Stimulated activated CD8-positive, alpha-beta memory T cell treated with anti-CD3 and anti-CD28 coated beads, Interleukin-7, amount 100 ng/mL, for 24 hours (primary cell): ENCODE results near the gene MRO.
"Not testable (repeated sequence)": the region's sequence is repeated elsewhere in the genome, so short reads cannot be mapped to it uniquely, and the experiment has no call there.

Experiments
- DNase-seq: peaks from one replicate; pipeline ENCODE4 v3.0.0-alpha.2; 2020; ENCODE audit warnings: low read depth

The MRO gene

DNA sequence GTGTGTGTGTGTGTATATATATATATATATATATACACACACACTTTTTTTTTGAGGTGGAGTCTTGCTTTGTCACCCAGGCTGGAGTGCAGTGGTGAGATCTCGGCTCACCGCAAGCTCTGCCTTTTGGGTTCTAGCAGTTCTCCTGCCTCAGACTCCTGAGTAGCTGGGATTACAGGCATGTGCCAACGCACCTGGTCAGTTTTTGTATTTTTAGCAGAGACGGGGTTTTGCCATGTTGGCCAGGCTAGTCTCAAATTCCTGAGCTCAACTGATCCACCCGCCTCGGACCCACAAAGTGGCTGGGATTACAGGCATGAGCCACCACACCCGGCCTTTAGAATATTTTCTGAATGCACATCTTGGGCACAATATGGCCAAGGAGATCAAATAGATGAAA is 13.7 kb upstream of the MRO start:
- not testable (repeated sequence) for DNase-seq

DNA sequence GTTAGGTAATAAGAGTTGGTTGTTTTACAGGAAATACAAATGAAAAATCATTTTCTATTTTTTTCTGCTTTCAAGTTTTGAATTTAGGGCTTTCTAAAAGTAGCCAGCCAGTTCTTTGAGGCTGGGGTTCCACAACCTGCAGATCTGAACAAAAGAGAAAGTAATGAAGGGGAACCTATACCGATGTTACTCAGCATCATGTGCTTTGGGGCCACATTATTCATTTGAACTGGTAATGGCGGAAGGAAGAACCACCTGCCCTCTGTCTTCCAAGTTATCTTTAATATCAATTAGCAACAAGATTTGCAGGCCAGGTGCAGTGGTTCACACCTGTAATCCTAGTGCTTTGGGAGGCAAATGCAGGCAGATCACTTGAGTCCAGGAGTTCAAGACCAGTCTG is 12.9 kb upstream of the MRO start:
- no peak for DNase-seq

DNA sequence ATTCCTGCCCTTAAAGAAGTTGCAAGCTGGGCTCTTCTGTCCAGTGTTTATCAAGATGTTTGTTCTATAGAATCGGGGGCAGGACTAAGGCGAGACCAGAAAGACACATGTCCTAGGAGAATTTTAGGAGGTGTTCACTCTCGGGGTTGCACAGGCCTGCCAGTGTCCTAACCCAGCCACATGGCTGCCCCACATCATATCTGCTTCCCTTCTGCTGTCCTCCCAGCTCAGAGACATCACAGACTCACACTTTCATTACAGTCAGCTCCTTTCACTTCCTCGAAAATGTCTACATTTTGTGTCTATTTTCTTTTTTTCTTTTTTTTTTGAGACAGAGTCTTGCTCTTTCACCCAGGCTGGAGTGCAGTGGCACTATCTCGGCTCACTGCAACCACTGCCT is 10.7 kb upstream of the MRO start:
- no peak for DNase-seq

DNA sequence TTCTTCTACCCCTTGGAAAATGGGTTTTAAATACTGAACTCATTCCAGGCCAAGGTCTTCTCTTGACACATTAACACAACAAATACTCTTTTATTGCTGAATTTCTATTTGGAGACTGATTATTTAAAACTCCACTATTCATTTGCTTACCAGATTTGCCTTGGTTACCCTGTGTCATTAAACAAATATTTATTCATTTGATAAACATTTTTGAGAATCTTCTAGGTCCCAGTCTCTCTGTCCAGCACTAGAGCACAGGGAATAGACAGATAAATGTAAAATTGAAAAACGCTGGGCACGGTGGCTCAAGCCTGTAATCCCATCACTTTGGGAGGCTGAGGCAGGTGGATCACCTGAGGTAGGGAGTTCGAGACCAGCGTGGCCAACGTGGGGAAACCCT is 9.8 kb upstream of the MRO start:
- no peak for DNase-seq

DNA sequence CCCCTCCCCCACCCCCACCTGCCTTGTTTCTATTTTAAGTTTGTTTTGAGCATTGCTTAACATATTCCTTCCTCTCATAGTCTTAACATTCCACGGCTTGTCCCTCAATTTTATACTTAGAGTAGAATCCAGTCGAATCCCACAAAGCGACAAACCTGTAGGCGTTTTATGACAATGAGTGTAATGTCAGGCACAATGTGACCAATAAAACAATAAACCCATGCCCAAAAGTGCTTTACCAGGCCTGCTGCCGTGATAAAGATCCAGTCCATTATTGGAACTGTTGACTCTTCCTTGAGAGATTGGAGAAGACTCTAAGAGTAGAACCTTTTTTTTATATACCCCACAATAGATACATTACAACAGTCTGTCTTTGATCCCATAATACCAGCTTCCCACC is 6.2 kb upstream of the MRO start:
- DNase-seq, result no peak

DNA sequence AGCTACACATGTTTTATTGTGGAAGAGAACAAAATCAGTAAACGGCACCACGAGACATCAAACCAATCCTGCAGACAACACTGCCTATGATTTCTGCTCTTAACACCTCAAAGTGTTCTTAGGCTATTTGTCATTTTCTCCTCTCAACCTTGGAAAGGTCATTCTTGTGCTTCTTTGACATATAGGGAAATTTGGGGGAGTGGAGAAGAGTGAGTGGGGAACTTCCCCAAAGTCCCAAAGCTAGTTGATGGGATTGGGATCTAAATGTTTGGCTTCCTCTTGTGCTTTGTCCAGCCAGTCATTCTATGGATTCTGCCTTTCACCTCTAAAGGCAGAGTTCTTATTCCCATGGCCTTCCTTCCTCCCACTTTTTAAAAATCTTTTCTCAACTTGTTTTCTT is 5.8 kb upstream of the MRO start:
- DNase-seq, result no peak

DNA sequence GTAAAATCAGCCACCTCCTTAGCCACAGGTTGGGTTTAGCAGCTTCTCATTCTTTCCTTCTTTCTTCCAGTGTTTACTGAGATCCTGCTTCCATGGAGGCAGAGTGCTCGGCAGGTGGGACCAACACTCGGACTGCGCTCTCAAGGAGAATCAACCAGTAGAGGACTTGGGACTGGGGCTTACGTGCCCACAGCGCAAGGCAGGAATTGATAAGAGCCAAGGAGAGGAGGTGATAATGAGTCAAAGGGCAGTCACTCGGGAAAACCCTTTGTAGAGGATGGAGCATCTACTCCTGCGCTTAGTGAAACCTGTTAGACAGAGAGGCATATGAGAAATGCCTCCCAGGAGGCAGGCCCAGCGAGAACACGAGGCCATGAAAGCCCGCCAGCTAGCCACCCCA is 2.9 kb upstream of the MRO start:
- no peak for DNase-seq

DNA sequence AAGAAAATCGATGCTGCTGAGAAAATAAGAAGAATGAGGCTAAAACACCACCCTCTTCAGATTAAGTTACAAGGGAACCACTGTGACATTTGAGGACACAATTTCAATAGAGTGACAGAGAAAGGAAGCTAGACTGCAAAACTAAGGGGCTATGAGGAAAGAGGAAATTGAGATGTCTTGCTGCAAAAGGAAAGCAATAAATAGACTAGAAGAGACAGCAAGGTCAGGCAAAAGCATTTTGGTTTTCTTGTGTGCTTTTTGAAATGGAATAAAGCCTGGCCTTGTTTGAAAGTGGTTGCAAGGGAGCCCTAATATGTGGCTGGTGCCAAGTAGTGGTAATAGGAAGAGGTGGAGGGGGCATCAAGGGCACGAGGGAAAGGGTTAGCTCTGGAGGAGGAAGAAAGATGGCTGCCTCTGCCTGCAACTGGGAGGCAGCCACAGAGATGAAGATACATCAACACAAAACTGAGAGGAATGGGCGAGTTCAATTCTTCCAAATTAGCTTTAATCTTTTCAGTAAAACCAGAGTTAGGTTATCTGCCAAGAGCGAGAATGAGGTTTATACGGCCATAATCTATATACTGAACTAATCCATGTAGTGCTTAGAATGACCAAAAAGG is 1.2 kb upstream of the MRO start:
- no peak for DNase-seq

DNA sequence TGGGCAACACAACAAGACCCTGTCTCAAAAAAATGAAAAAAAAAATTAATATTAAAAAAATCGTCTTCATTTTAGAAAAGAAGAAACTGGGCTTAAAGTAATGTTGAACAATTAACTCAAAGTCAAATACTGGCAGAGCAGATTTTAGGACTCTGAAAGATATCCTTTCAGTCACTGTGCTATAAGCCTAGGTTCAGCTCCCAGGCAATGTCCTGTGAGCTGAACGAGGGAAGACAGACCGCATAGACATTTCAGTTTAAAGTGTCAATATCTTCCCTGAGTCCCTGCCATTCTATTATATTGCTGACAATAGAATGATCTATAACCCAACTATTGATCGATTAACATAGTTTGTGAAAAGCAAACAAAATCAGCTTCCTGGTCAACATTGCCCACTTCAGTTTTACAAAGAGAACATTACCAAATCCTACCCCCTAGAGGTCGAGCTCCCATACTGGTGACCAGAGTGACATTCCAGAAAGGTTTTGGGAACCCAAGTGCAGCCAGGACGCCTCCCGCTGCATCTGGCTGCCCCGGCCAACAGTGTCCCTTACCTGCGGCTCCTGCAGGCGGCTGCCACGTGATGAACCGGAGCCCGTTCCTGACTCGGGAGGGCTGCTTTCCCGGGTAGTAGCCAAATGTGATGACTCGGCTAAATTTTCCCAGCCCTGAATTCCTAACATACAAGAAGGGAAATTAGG is 639 bp downstream of the MRO start:
- DNase-seq, result no peak

DNA sequence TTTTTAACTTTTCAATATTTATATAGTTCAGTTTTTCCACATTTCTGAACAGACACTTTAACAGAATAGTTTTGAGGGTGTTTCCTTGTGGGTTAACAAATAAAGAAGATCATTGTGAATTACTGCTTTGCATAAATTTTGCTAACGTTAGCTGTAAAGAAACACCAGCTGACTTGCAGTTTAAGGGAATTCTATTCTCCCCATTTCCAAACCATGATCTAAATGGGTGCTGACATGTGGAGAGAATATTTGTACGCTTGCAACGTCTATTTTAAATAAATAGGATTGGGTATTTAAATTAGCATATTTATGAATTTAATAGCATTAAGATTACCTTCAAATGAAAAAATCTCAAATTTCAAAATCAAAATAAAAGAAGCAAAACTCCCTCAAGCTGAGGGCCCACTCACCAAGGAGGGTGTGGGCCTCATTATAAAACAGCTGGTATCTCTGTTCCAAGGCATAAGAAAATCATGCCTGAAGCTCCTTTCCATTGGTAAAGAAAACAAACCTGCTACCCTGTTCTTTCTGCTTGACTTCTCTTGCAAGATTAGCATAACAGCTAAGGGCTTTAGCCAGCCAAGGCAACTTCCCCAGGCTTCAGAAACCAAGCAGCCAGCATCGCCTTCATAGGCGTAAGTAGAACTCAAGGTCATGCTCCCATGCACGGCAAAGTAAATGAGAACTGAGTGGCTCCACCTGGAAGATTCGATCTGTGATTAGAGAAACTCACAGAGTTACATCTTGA is 3.2 kb downstream of the MRO start:
- DNase-seq, result no peak

DNA sequence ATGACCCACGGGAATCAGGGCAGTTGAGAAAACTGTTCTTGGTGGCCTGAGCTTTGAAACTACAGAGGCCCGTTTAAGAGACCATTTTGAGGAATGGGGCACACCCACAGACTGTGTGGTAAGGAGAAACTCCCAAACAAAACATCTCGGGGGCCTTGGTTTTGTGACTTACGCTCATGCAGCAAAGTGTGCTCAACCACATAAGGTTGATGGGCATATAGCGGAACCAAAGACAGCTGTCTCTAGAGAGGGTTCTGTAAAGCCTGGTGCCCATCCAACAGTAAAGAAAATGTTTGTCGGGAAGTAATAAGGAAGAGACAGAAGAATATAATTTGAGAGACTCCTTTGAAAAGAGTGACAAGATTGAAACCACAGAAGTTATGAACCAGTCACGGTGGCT is 5.4 kb downstream of the MRO start:
- no peak for DNase-seq

DNA sequence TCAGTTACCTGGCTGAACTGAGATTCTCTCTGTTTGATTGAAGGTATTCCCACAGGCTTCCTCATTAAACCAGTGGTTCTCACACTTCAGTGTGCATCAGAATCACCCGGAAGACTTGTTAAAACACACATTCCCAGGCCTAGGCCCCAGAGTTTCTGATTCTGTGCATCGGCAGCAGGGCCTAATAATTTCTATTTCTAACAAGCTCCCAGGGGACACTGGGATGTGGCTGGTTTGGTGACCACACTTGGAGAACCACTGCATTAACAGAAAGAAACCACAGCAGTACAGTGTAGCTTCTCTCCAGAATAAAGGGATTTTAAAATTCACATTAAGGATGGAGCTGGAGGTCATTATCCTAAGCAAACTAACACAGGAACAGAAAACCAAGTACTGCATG is 6.5 kb downstream of the MRO start:
- no peak for DNase-seq

DNA sequence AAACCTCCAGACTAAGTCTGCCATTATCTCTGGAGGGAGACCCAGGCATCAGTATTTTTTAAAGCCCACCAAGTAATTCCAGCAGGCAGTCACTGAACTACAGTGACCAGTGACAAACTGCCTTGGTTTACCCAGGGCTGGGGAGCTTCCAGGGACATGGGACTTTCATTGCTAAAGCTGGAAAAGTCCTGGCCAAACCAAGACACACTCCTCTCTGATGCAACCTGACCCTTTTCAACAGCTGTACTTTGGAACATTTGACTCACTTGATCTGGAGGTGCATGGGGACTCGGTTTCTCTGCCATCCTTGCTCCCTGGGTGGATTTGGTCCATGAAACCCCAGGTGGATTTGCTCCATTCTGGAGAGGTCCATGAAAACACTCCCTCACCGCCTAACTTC is 7.0 kb downstream of the MRO start:
- DNase-seq, result no peak

DNA sequence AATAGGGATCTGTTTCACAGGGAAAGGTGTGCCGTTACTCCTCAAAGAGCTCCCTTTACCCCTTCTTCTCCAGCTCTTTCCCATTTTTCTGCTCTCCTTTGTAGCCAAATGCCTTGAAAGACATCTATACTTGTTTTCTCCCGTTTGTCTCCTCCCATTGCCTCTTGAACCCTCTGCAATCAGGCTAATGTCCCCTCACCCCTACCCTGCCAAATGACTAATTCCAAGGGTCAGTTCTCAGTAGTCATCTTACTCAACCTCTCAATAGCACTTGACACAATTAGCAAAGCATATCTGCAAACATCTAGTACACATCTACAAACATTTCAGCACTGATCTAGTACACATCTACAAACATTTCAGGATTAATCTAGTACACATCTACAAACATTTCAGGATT is 12.6 kb downstream of the MRO start:
- no peak for DNase-seq

DNA sequence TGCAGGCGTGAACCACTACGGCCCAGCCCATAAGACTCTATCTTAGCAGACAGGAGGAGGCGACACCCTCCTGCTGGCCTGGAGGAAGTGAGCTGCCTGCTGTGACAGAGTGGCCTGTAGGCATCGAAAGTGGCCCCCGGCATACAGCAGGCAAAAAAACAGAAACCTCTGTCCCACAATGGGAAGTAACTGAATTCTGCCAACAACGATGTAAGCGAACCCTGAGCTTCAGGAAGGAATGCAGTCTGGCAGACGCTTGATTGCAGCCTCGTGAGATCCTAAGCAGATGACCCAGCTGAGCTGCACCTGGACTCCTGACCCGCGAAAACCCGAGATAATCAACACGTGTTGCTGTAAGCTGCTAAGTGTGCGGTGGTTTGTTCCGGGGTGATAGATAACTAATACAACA is 13.6 kb downstream of the MRO start:
- DNase-seq, result no peak

DNA sequence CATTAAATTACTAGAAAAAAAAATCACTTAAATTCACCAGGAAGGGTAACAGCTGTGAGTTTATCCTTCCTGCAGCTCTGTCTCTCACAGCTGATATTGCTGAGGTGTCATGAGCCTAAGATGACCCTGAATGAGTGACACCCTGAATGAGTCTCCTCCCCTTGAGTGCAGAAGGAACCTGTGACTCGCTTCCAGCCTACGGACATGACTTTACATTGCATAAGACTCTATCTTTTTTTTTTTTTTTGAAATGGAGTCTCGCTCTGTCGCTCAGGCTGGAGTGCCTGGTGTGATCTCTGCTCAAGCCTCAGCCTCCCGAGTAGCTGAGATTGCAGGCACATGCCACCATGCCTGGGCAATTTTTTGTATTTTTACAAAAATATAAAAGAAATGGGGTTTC is 14.1 kb downstream of the MRO start:
- DNase-seq, result no peak

DNA sequence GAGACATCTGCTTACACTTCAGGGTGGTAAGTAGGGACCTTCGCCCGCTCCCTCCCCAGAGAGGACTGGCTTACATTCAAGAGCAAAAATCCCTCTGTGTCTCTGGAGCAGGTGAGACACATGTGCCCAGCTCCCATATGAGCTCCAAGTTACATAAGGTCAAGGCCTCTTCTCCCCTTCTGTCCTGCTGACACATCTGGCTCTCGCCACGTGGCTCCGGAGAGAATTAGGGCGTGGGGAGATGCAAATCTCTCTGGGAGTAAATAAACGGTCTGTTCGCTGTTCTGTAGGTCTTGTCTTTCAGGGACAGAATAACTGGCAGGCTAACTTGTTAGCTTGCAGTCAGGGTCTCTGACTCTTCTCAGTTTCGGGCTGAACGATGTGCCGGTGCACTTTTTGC is 16.2 kb downstream of the MRO start:
- DNase-seq, result no peak

DNA sequence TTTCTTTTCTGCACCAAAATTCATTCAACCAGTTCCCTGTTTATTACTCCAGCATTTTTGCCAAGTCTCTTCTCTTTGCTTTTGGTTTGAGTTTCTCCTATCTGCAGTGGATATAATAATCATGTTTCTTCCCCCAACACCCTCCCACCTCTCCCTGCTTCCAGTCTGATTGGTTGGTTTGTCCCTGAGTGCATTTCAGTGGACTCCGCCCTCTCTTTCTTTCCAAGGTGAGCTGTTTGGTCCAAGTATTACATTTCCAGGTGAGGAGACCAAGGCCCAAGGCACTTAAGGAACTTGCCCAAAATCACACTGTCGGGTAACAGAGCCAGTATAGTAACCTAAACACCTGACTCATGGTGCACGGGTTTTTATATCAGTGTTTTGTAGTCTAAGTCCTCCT is 17.7 kb downstream of the MRO start:
- no peak for DNase-seq

DNA sequence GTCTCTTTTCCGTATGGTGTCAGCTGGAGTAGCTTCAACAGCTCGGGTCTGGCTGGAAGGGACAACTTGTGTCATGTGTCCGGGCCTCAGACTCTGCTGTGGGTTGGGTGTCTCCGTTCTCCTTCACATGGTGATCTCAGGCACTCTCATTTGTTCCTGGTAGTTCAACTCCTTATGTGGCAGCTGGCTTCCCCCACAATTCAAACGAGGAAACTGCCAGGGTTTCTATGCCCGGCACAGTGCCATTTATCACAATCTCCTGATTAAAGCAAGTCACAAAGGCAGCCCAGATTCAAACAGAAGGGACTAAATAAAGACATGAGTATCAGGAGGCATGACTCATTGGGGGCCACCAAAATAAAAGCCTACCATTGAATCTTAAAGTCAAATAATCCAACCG is 22.7 kb downstream of the MRO start:
- no peak for DNase-seq

DNA sequence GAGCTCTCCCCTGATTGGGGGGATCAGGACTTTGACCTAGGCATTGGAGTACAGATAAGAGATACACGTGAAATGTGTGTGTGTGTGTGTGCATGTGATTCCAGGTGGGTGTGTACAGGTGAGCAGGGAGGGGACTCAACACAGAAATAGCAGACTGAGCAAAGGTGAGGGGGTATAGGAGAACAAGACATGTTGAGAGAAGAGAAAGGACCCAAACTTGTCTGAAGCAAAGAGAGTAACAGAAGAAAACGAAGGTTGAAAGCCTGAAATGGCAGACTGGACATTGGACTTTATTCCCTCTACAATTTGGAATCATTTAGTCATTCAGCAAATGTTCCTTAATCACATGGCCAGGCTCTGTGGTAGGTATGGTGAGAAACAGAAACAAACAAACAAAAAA is 23.3 kb downstream of the MRO start:
- DNase-seq, result no peak

DNA sequence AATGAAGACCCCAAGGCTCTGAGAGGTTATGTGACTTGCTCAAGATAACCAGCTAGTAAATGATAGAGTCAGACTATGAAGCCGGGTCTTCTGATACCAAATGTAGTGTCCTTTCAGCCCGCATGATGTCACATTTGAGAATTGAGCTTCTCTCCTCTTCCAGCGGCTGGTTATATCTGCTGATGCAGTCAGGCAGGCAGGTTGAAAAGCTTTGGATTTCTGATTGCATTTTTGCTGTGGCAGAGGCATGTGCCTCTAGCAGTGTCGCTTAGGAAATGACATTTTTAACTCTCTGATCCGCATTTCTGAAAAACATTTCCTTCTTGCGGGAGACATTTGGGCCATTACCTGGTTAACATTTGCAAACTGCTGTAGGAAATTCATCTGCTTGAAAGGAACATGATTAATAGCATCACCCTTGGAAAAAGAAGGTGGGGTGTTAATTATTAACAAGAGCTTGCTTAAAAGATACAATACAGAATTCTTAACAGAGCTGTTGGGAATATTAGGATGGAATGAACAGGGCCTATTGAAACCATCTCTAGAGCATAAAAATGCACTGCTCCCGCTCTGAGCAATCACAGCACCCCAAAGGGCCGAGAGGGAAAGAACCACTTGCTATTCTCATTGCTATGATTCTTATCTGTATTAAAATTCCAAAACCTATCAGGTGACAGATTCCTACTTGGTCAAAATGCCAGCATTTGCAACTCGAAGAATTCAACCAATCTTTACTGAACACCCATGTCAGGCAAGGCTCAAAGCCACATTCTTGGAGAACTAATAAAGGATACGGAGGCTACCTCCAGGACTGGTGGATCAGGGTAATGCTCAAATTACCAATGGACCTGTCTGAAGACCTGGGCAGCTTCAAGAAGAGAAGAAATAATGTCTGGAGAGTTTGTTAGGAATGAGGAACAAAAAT is 25.9 kb downstream of the MRO start:
- no peak for DNase-seq

DNA sequence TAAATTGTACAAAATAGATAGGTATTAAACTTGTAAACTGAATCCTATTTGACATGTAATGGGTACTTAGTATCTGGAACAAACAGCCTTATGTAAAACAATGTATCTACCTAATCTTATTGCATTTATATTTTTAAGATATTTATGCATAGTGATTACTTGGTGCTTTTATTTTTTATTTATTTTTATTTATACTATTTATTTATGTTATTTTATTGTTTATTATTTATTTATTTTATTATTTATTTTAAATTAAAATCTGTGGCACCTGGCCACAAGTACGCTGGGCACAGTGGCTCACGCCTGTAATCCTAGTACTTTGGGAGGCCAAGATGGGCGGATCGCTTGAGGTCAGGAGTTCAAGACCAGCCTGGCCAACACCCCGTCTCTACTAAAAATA is 26.9 kb downstream of the MRO start:
- DNase-seq, result no peak
